Prostate gland (tissue), 2 donors: ENCODE measurements around the gene TSPAN11. TPM values are rescaled to one million over a fixed set of nuclear protein-coding genes. Genes with fewer than 3 reads are reported as not detected.

Experiments
- DNase-seq: peaks from one replicate; pipeline ENCODE4 v3.0.0-alpha.2; 2019; ENCODE audit warnings: low spot score
- H3K27ac ChIP-seq, 2 donors: fragments of 200-600 bp; sonication (generic); 2 replicates each; pipeline ENCODE4 v1.5.1; 2017 to 2019
- H3K27me3 ChIP-seq: fragments of 200-600 bp; sonication (generic); replicated peaks from 2 replicates; pipeline ENCODE4 v1.5.1; 2019; ENCODE audit not compliant: insufficient read depth
- H3K36me3 ChIP-seq, 2 donors: fragments of 200-600 bp; sonication (generic); 1 replicate in 1 of 2; 2 replicates in 1 of 2; pipeline versions ENCODE4 v1.5.1 to v1.8.1; 2017 to 2019
- H3K4me1 ChIP-seq: fragments of 200-600 bp; sonication (generic); replicated peaks from 2 replicates; pipeline ENCODE4 v1.5.1; 2019
- H3K4me3 ChIP-seq, 2 donors: fragments of 200-600 bp; sonication (generic); 2 replicates each; pipeline ENCODE4 v1.5.1; 2017 to 2019
- H3K9me3 ChIP-seq: fragments of 200-600 bp; sonication (generic); 2 replicates; pipeline ENCODE4 v1.5.1; 2017
- CTCF ChIP-seq, 4 experiments: fragments of 200-600 bp in 2 of 4; fragments of 450-650 bp in 2 of 4; sonication (generic) in 2 of 4; IDR thresholded peaks; 1 replicate in 3 of 4; 2 replicates in 1 of 4; pipeline ENCODE4 v1.5.1; 2016 to 2019; ENCODE audit warnings: antibody characterized with exemption in 4 of 4, mild to moderate bottlenecking in 2 of 4, moderate library complexity in 2 of 4
- POLR2A ChIP-seq: fragments of 450-650 bp; IDR thresholded peaks from one replicate; pipeline ENCODE4 v1.6.1; 2016; ENCODE audit warnings: antibody characterized with exemption, mild to moderate bottlenecking
- POLR2AphosphoS5 ChIP-seq: sonication (generic); formaldehyde crosslinking; IDR thresholded peaks from one replicate; pipeline ENCODE4 v1.6.1; 2017; ENCODE audit warnings: antibody characterized with exemption
- WGBS: methylation state at CpG from one replicate; pipeline ENCODE4 v1.1.5; 2018; 5-methylcytosine and 5-hydroxymethylcytosine counted together
- intact Hi-C: fragments of 100-400 bp; cut with DNase I; formaldehyde crosslinking; loops from one replicate; pipeline ENCODE4 v1.14.2; 2022
- total RNA-seq, 2 donors: library from RNA; depleted of rRNA; stranded (reverse); fragments of >200 nt; gene quantifications; one replicate each; pipeline ENCODE4 v1.1.0, GENCODE V29; 2016

The TSPAN11 gene
- total RNA-seq, 2 donors from 2014 or later, result 1.0 to 4.1 TPM

DNA sequence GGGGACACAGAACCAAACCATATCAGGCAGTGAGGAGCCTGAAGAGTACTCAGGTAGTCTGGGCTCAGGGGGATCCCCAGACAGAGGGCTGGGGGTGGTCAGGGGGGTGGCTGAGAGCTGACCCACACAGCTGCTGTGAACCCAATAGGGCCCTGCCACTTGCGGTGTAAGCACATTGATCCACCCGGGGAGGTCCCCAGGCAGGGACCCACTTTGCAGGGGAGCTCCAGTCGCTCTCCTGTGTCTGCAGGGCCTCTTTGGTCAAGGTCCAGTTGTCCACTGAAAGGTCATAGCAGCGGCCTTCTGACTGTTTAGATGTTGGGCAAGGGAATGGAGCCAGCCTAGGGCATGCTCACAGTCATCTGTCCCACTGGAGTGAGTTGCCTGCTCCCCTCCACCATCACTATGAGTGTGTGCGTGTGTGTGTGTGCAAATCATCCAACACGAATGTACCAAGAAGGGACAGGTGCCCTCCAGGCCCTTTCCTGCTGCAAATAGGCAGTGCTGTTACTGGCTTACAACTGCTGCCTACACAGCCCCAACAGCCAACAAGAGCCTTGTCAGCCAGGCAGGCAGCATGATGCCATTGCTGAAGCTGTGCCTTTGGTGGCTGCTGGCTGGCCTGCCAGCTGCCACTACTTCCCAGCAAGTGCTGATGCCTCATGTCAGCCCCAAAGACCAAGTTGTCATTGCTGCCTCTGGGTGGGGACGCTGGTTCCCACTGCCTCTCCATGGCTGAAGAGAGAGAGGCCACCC lies 71.3 kb downstream of the TSPAN11 start:
- TF ChIP-seq POLR2AphosphoS5, result no peak
- no peak for TF ChIP-seq CTCF (IDR thresholded peaks at IDR 0.05)
- TF ChIP-seq POLR2A, result no peak
- no peaks in the 10 kb centered on the region for H3K4me1 ChIP-seq
- no peaks in the 10 kb centered on the region for H3K9me3 ChIP-seq
- H3K36me3 ChIP-seq, result no peaks in the 10 kb centered on the region
- WGBS, result 92% methylated on average over 7 of the region's 7 CpGs
- intact Hi-C loops, result no loop called here
- H3K4me3 ChIP-seq, result no peak overlapping the region
- no peak overlapping the region for H3K27ac ChIP-seq
- H3K27me3 ChIP-seq, result no peaks in the 10 kb centered on the region
- DNase-seq, result no peak

DNA sequence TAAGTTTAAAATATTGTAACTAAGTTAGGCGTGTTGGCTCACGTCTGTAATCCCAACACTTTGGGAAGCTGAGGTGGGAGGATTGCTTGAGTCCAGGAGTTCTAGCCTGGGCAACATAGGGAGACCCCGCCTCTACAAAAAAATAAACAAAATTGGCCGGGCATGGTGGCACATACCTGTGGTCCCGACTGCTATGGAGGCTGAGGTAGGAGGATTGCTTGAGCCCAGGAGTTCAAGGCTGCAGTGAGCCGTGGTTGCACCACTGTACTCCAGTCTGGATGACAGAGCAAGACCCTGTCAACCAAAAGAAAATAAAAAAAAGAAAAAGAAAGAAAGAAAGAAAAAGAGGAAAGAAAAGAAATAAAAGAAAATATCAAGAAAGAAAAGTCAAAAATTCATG lies 72.5 kb downstream of the TSPAN11 start:
- Histone ChIP-seq H3K9me3 (no peaks in the 10 kb centered on the region), H3K4me1 (no peaks in the 10 kb centered on the region), H3K27me3 (no peaks in the 10 kb centered on the region), H3K27ac (no peak overlapping the region), H3K36me3 (no peaks in the 10 kb centered on the region), H3K4me3 (no peak overlapping the region)
- intact Hi-C loops, result no loop called here
- WGBS, result 93% methylated on average over 6 of the region's 6 CpGs
- TF ChIP-seq POLR2AphosphoS5 (no peak), CTCF (IDR thresholded peaks at IDR 0.05) (no peak), POLR2A (no peak)
- no peak for DNase-seq

GRCh38 chr12:30999723-31000122 lies 73.2 kb downstream of the TSPAN11 start:
- intact Hi-C loops, result no loop called here

GRCh38 chr12:31000751-31001150 lies 74.2 kb downstream of the TSPAN11 start:
- intact Hi-C loops, result no loop called here
- H3K36me3 ChIP-seq, result no peaks in the 10 kb centered on the region
- H3K27ac ChIP-seq, result no peak overlapping the region
- no peaks in the 10 kb centered on the region for H3K27me3 ChIP-seq
- TF ChIP-seq POLR2AphosphoS5, result no peak
- no peak for TF ChIP-seq CTCF (IDR thresholded peaks at IDR 0.05)
- no peak for TF ChIP-seq POLR2A
- 48% methylated on average over 3 of the region's 3 CpGs for WGBS
- no peak for DNase-seq
- no peak overlapping the region for H3K4me3 ChIP-seq
- H3K9me3 ChIP-seq, result no peaks in the 10 kb centered on the region
- no peaks in the 10 kb centered on the region for H3K4me1 ChIP-seq

More at GRCh38 chr12:30999723-31000122, 73.2 kb downstream of the TSPAN11 start:
- no peaks in the 10 kb centered on the region for H3K4me1 ChIP-seq
- no peak overlapping the region for H3K27ac ChIP-seq
- no peaks in the 10 kb centered on the region for H3K36me3 ChIP-seq
- WGBS, result 82% methylated on average over 4 of the region's 4 CpGs
- H3K4me3 ChIP-seq, result no peak overlapping the region
- H3K27me3 ChIP-seq, result no peaks in the 10 kb centered on the region
- DNase-seq, result no peak
- TF ChIP-seq CTCF (IDR thresholded peaks at IDR 0.05) (no peak), POLR2AphosphoS5 (no peak), POLR2A (no peak)
- no peaks in the 10 kb centered on the region for H3K9me3 ChIP-seq
